PFSK-1 (cell line): ENCODE data around the gene UNC13C.

Experiments
- FOXP2 ChIP-seq: optimal IDR thresholded peaks from 2 replicates; pipeline ENCODE3; 2011; ENCODE audit warnings: borderline replicate concordance, control low read depth, inconsistent platforms; ENCODE audit not compliant: insufficient read depth; ENCODE audit errors: extremely low read length, extremely low read depth
- POLR2AphosphoS5 ChIP-seq: IDR thresholded peaks from 2 replicates; pipeline ENCODE4 v1.6.1; 2012; ENCODE audit warnings: low read depth, mild to moderate bottlenecking, control low read depth, low read length, moderate library complexity
- SIN3A ChIP-seq: IDR thresholded peaks from 2 replicates; pipeline ENCODE4 v1.6.1; 2012; ENCODE audit warnings: mild to moderate bottlenecking, low read length, moderate library complexity, borderline replicate concordance; ENCODE audit not compliant: insufficient read depth
- TAF1 ChIP-seq: IDR thresholded peaks from 2 replicates; pipeline ENCODE4 v1.6.1; 2012; ENCODE audit warnings: low read length, control low read depth, borderline replicate concordance; ENCODE audit not compliant: insufficient read depth
- TF ChIP-seq, protein P1 (sequence below), 2 experiments: IDR thresholded peaks; 2 replicates each; pipeline versions ENCODE4 v1.6.1 to v1.8.0; 2011 to 2012; ENCODE audit warnings: low read depth in 2 of 2, low read length in 2 of 2, control low read depth in 1 of 2, inconsistent platforms in 1 of 2, mild to moderate bottlenecking in 1 of 2, moderate library complexity in 1 of 2; ENCODE audit not compliant: insufficient read depth in 1 of 2

UNC13C gene

DNA sequence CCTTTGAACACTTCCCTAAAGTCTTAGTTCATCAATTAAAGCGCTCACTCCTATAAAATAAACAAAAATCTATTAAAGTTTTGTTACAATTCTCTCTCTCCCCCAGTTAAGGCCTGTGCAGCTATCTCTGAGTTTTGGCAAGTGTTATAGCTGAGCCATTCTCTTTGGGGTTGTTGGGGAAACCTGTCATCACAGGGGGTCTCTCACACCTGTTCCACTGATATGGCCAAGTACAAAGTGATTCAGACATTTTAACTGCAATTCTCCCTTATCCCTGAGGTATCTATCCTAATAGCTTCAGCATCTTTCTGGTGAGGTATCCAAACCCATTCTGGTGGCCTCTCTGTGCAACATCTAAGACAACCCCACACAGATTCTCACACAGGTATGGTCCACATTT lies 116.4 kb downstream of the UNC13C start:
- TF ChIP-seq, protein P1, sequence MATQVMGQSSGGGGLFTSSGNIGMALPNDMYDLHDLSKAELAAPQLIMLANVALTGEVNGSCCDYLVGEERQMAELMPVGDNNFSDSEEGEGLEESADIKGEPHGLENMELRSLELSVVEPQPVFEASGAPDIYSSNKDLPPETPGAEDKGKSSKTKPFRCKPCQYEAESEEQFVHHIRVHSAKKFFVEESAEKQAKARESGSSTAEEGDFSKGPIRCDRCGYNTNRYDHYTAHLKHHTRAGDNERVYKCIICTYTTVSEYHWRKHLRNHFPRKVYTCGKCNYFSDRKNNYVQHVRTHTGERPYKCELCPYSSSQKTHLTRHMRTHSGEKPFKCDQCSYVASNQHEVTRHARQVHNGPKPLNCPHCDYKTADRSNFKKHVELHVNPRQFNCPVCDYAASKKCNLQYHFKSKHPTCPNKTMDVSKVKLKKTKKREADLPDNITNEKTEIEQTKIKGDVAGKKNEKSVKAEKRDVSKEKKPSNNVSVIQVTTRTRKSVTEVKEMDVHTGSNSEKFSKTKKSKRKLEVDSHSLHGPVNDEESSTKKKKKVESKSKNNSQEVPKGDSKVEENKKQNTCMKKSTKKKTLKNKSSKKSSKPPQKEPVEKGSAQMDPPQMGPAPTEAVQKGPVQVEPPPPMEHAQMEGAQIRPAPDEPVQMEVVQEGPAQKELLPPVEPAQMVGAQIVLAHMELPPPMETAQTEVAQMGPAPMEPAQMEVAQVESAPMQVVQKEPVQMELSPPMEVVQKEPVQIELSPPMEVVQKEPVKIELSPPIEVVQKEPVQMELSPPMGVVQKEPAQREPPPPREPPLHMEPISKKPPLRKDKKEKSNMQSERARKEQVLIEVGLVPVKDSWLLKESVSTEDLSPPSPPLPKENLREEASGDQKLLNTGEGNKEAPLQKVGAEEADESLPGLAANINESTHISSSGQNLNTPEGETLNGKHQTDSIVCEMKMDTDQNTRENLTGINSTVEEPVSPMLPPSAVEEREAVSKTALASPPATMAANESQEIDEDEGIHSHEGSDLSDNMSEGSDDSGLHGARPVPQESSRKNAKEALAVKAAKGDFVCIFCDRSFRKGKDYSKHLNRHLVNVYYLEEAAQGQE (IDR thresholded peaks at IDR 0.05; ENCODE audit: insufficient read depth in 1 of 2, low read depth in 2 of 2, low read length in 2 of 2): no peak
- TF ChIP-seq POLR2AphosphoS5 (no peak), FOXP2 (no peak), TAF1 (no peak), SIN3A (no peak)

DNA sequence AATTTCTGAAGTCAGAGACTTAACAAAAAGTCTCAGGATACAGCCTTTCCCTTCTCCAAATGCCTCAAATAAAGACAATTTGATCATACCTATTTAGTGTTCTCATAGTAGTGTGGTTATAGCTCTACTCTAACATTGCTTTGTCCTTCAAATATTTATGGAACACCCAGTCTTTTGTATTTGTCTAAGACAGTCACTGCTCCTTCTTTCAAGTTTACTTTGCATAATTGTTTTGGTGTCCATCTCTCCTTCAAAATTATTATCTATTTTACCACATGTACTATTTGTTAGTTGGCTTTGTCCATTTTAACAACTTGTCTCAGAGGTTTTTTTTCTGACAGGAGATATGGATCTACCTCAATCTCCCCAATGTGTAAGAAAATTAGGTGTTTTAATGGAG lies 118.8 kb downstream of the UNC13C start:
- TF ChIP-seq, protein P1 (IDR thresholded peaks at IDR 0.05; ENCODE audit: insufficient read depth in 1 of 2, low read depth in 2 of 2, low read length in 2 of 2): no peak
- TF ChIP-seq POLR2AphosphoS5: no peak
- no peak for TF ChIP-seq SIN3A
- TF ChIP-seq TAF1: no peak
- no peak for TF ChIP-seq FOXP2

DNA sequence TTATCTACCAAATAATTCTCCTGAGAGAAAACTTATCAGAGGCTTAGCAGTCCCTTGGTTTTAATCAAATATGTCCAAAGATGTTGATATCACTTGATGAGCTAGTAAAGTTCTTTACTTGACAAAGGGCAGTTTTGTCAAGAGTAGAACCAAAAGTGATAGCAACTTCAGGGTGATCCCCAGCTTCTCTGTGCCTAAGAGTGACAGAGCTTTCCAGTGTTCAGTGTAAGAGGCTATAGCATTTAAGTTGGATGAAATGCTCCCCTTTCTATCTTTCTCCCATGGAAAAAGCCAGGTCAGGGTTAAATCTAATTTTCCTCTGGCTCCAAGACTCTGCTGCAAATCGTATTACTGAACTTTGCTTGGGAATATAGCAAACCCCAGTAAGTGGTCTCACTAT lies 120.8 kb downstream of the UNC13C start:
- TF ChIP-seq TAF1 (no peak), SIN3A (no peak), FOXP2 (no peak), POLR2AphosphoS5 (no peak)
- TF ChIP-seq, protein P1 (IDR thresholded peaks at IDR 0.05; ENCODE audit: insufficient read depth in 1 of 2, low read depth in 2 of 2, low read length in 2 of 2): no peak

DNA sequence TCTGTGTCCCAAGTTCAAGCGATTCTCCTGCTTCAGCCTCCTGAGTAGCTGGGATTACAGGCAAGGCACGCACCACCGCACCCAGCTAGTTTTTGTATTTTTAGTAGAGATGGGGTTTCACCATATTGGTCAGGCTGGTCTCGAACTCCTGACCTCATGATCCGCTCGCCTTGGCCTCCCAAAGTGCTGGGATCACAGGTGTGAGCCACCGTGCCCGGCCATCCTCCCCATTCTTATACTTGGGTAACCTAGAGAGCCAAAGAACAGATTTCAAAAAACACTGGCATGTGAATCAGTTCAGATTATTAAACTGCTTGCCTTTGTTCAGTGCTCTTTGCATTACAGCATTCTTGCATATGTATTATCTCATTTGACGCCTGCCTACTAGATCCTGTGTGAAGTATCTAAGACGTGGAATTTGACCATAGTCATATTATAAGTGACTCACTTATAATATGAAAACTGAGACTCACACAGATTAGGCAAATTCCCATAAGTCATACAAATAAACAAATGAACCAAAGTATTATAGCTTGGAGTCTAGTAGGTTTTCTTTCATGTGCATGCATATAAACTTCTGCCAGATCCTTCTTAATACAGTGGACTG lies 123.5 kb downstream of the UNC13C start:
- TF ChIP-seq, protein P1 (IDR thresholded peaks at IDR 0.05; ENCODE audit: insufficient read depth in 1 of 2, low read depth in 2 of 2, low read length in 2 of 2): no peak
- TF ChIP-seq POLR2AphosphoS5 (no peak), TAF1 (no peak), FOXP2 (no peak), SIN3A (no peak)
